K562 (cell line): ENCODE results near the gene EPB41L4A. TPM values are rescaled to one million over a fixed set of nuclear protein-coding genes. Genes with fewer than 3 reads are reported as not detected.

Experiments used
- ARID1B ChIP-seq: fragments of 450-650 bp; IDR thresholded peaks from 2 replicates; pipeline ENCODE4 v1.6.1; 2016; ENCODE audit warnings: antibody characterized with exemption, mild to moderate bottlenecking, inconsistent platforms
- CAMTA2 ChIP-seq: fragments of 250-450 bp; sonication (Bioruptor Pico); conservative IDR thresholded peaks from 2 replicates; pipeline ENCODE4 v1.5.1; 2022
- CEBPB ChIP-seq: fragments of 450-650 bp; IDR thresholded peaks from 2 replicates; pipeline ENCODE4 v1.6.1; 2016; ENCODE audit warnings: missing genetic modification characterization, missing compliant biosample characterization
- CREB5 ChIP-seq: fragments of 250-450 bp; sonication (Bioruptor Pico); IDR thresholded peaks from 2 replicates; pipeline ENCODE4 v1.5.0; 2020; ENCODE audit warnings: mild to moderate bottlenecking
- CREBBP ChIP-seq: IDR thresholded peaks from one replicate; pipeline ENCODE4 v1.6.1; 2012; ENCODE audit warnings: low read depth, mild to moderate bottlenecking, control low read depth, inconsistent platforms, low read length
- CXXC5 ChIP-seq: fragments of 250-450 bp; sonication (Bioruptor Pico); IDR thresholded peaks from 2 replicates; pipeline ENCODE4 v1.8.0; 2022; ENCODE audit warnings: inconsistent platforms, mild to moderate bottlenecking, moderate library complexity
- FOXP1 ChIP-seq: sonication (generic); formaldehyde crosslinking; IDR thresholded peaks from 2 replicates; pipeline ENCODE4 v1.8.0; 2022; ENCODE audit warnings: mild to moderate bottlenecking, missing genetic modification reagents
- GABPB2 ChIP-seq: fragments of 250-450 bp; sonication (Bioruptor Pico); conservative IDR thresholded peaks from 2 replicates; pipeline ENCODE4 v1.5.1; 2021; ENCODE audit warnings: mild to moderate bottlenecking
- IRF9 ChIP-seq: fragments of 450-650 bp; IDR thresholded peaks from 2 replicates; pipeline ENCODE4 v1.6.1; 2016; ENCODE audit warnings: missing biosample characterization, missing genetic modification characterization
- JUN ChIP-seq, 2 experiments: sonication (generic) in 1 of 2; formaldehyde crosslinking in 1 of 2; IDR thresholded peaks; 2 replicates each; pipeline versions ENCODE4 v1.6.1 to v1.8.0; 2012 to 2022; ENCODE audit warnings: borderline replicate concordance in 2 of 2, mild to moderate bottlenecking in 2 of 2, improper control_type of control experiment in 1 of 2, low read depth in 1 of 2, low read length in 1 of 2, missing genetic modification reagents in 1 of 2
- MAFG ChIP-seq: fragments of 450-650 bp; conservative IDR thresholded peaks from 2 replicates; pipeline ENCODE4 v1.6.1; 2016; ENCODE audit warnings: missing genetic modification characterization, missing compliant biosample characterization
- MCM3 ChIP-seq: fragments of 450-650 bp; IDR thresholded peaks from 2 replicates; pipeline ENCODE4 v1.6.1; 2016
- MTA3 ChIP-seq: fragments of 450-650 bp; formaldehyde crosslinking; IDR thresholded peaks from 2 replicates; pipeline ENCODE4 v1.6.1; 2017; ENCODE audit warnings: mild to moderate bottlenecking, borderline replicate concordance
- POLR2G ChIP-seq: fragments of 200-400 bp; formaldehyde crosslinking; IDR thresholded peaks from 2 replicates; pipeline ENCODE4 v1.6.1; 2017; ENCODE audit warnings: low read depth, mild to moderate bottlenecking, antibody characterized with exemption, low read length, moderate library complexity
- SNRNP70 ChIP-seq: fragments of 200-400 bp; formaldehyde crosslinking; optimal IDR thresholded peaks from 2 replicates; pipeline ENCODE3; 2017; ENCODE audit warnings: low read depth, low read length
- SP1 ChIP-seq: sonication (generic); formaldehyde crosslinking; IDR thresholded peaks from 2 replicates; pipeline ENCODE4 v1.8.1; 2022; ENCODE audit warnings: mild to moderate bottlenecking, missing genetic modification reagents
- STAG1 ChIP-seq: sonication (generic); formaldehyde crosslinking; IDR thresholded peaks from 2 replicates; pipeline ENCODE4 v1.5.0; 2020; ENCODE audit warnings: missing genetic modification reagents, borderline replicate concordance
- TAF1 ChIP-seq: IDR thresholded peaks from 2 replicates; pipeline ENCODE4 v1.6.1; 2011; ENCODE audit warnings: mild to moderate bottlenecking, low read length, moderate library complexity; ENCODE audit not compliant: insufficient read depth, control insufficient read depth, severe bottlenecking; ENCODE audit errors: extremely low read depth
- TAF7 ChIP-seq: fragments of 450-650 bp; IDR thresholded peaks from 2 replicates; pipeline ENCODE4 v1.6.1; 2016; ENCODE audit warnings: missing genetic modification characterization, missing compliant biosample characterization
- TEAD2 ChIP-seq: fragments of 450-650 bp; IDR thresholded peaks from 2 replicates; pipeline ENCODE4 v1.6.1; 2016; ENCODE audit warnings: missing genetic modification characterization, control low read depth, missing compliant biosample characterization
- TRIM24 ChIP-seq, 2 experiments: fragments of 450-650 bp; IDR thresholded peaks; 2 replicates each; pipeline ENCODE4 v1.6.1; 2016
- ZNF224 ChIP-seq: sonication (generic); formaldehyde crosslinking; IDR thresholded peaks from 2 replicates; pipeline ENCODE4 v1.8.0; 2022; ENCODE audit warnings: mild to moderate bottlenecking, missing genetic modification reagents
- ZNF449 ChIP-seq: fragments of 250-450 bp; sonication (Bioruptor Pico); IDR thresholded peaks from 2 replicates; pipeline ENCODE4 v1.8.0; 2022; ENCODE audit warnings: moderate library complexity, mild to moderate bottlenecking, inconsistent platforms
- ZNF551 ChIP-seq: fragments of 250-450 bp; sonication (Bioruptor Pico); IDR thresholded peaks from 2 replicates; pipeline ENCODE4 v1.5.0; 2021; ENCODE audit warnings: mild to moderate bottlenecking, moderate library complexity
- ZNF583 ChIP-seq: fragments of 250-450 bp; sonication (Bioruptor Pico); IDR thresholded peaks from 2 replicates; pipeline ENCODE4 v1.4.0; 2020
- ZNF644 ChIP-seq: fragments of 200-800 bp; sonication (Bioruptor generic); IDR thresholded peaks from 2 replicates; pipeline ENCODE4 v1.6.1; 2016; ENCODE audit warnings: low read depth, missing genetic modification characterization, missing compliant biosample characterization
- ZNF764 ChIP-seq: fragments of 250-450 bp; sonication (Bioruptor Pico); IDR thresholded peaks from 2 replicates; pipeline ENCODE4 v1.4.0; 2020; ENCODE audit warnings: low read depth, mild to moderate bottlenecking, moderate library complexity
- polyA plus RNA-seq, 8 experiments: library from polyadenylated mRNA; depleted of rRNA in 4 of 8; stranded (reverse) in 5 of 8; unstranded in 3 of 8; fragments of >200 nt; fragmentation: Nextera tagmentation in 2 of 8; fragmentation: Illumina TruSeq in 1 of 8; extraction: Ambion mirVana in 2 of 8; extraction: Trizol in 1 of 8; gene quantifications; 2 replicates each; pipeline versions ENCODE4 v1.2.1 to v1.2.3, GENCODE V29; 2011 to 2014; ENCODE audit warnings: inconsistent platforms in 1 of 8, missing spikeins in 1 of 8
- total RNA-seq, 7 experiments: library from RNA; depleted of rRNA in 6 of 7; stranded (reverse); fragments of >200 nt in 6 of 7; fragmentation: Illumina TruSeq in 2 of 7; extraction: Trizol in 2 of 7; gene quantifications; 2 replicates each; pipeline versions ENCODE4 v1.2.1 to v1.2.3, GENCODE V29; 2011 to 2021; ENCODE audit warnings: low replicate concordance in 1 of 7

Gene EPB41L4A
- total and polyA plus RNA-seq, 9 of the 15 experiments (the other 6 are each of a cell fraction or from before 2014, with no cell fraction given) = 0.04 to 0.35 (median 0.12) TPM; not detected in 3

GRCh38 chr5:112208699-112209615, 210.1 kb downstream of the EPB41L4A start (continued):
- TF ChIP-seq ZNF449 (CRISPR knock-in tag) = no peak
- no peak for TF ChIP-seq ZNF551
- no peak for TF ChIP-seq ZNF224
- no peak for TF ChIP-seq TAF1
- no peak for TF ChIP-seq TEAD2 (tag)
- TF ChIP-seq MAFG (tag) = peak; percentile 94
- no peak for TF ChIP-seq POLR2G
- no peak for TF ChIP-seq MCM3
- no peak for TF ChIP-seq FOXP1 (CRISPR knock-in tag)
- TF ChIP-seq ZNF583 = no peak
- TF ChIP-seq ZNF764 = no peak
- no peak for TF ChIP-seq MTA3
- TF ChIP-seq GABPB2 (CRISPR knock-in tag) = no peak
- no peak for TF ChIP-seq SNRNP70
- no peak for TF ChIP-seq TAF7
- no peak for TF ChIP-seq STAG1
- no peak for TF ChIP-seq CREBBP
- TF ChIP-seq IRF9 (tag) = no peak
- TF ChIP-seq ARID1B = peak; percentile 71
- TF ChIP-seq TRIM24 (IDR thresholded peaks at IDR 0.05) = peak; percentile 56 to 59; a peak in 3 of 4 replicates
- no peak for TF ChIP-seq ZNF644
- no peak for TF ChIP-seq JUN (IDR thresholded peaks at IDR 0.05; ENCODE audit: borderline replicate concordance, low read depth, low read length)
- TF ChIP-seq JUN (CRISPR knock-in tag; IDR thresholded peaks at IDR 0.05; ENCODE audit: borderline replicate concordance) = no peak
- TF ChIP-seq SP1 (CRISPR knock-in tag) = peak; percentile 18; the same call in 1 of the 2 replicates
- TF ChIP-seq CEBPB (tag) = peak; percentile 89
- no peak for TF ChIP-seq CREB5 (CRISPR knock-in tag)
- no peak for TF ChIP-seq CXXC5 (CRISPR knock-in tag)
- no peak for TF ChIP-seq CAMTA2 (CRISPR knock-in tag)
